ENCODE measurements around the gene CLDN2.

Gene CLDN2

GRCh38 chrX:106912864-106913263, 7.3 kb upstream of the CLDN2 start:
- DNase-seq (ENCODE audit: insufficient read length, low spot score) (no peak), FAIRE-seq (no peak)
- no peak for TF ChIP-seq POU2F2 (IDR thresholded peaks at IDR 0.05; ENCODE audit: low read depth, low read length)
- TF ChIP-seq POLR2AphosphoS5 (IDR thresholded peaks at IDR 0.05; ENCODE audit: low read depth, low read length), result no peak
- no peak for TF ChIP-seq SPI1 (IDR thresholded peaks at IDR 0.05; ENCODE audit: low read depth, low read length)
- TF ChIP-seq TAF1 (IDR thresholded peaks at IDR 0.05; ENCODE audit: low read depth, low read length), result no peak
- TF ChIP-seq POLR2A (IDR thresholded peaks at IDR 0.05; ENCODE audit: low read depth, low read length), result no peak
- no peak for TF ChIP-seq PAX5 (IDR thresholded peaks at IDR 0.05; ENCODE audit: insufficient read depth, low read length, severe bottlenecking)

GRCh38 chrX:106917830-106918500, 2.2 kb upstream of the CLDN2 start:
- DNase-seq (ENCODE audit: insufficient read length, low spot score) (no peak), FAIRE-seq (no peak)
- TF ChIP-seq SPI1 (IDR thresholded peaks at IDR 0.05; ENCODE audit: low read depth, low read length), result no peak
- no peak for TF ChIP-seq POLR2AphosphoS5 (IDR thresholded peaks at IDR 0.05; ENCODE audit: low read depth, low read length)
- no peak for TF ChIP-seq PAX5 (IDR thresholded peaks at IDR 0.05; ENCODE audit: insufficient read depth, low read length, severe bottlenecking)
- TF ChIP-seq POLR2A (IDR thresholded peaks at IDR 0.05; ENCODE audit: low read depth, low read length), result no peak
- no peak for TF ChIP-seq POU2F2 (IDR thresholded peaks at IDR 0.05; ENCODE audit: low read depth, low read length)
- TF ChIP-seq TAF1 (IDR thresholded peaks at IDR 0.05; ENCODE audit: low read depth, low read length), result no peak

GRCh38 chrX:106921637-106922036, 1.4 kb downstream of the CLDN2 start:
- DNase-seq (ENCODE audit: insufficient read length, low spot score) (no peak), FAIRE-seq (no peak)
- TF ChIP-seq POLR2AphosphoS5 (IDR thresholded peaks at IDR 0.05; ENCODE audit: low read depth, low read length) (no peak), SPI1 (IDR thresholded peaks at IDR 0.05; ENCODE audit: low read depth, low read length) (no peak), POLR2A (IDR thresholded peaks at IDR 0.05; ENCODE audit: low read depth, low read length) (no peak), TAF1 (IDR thresholded peaks at IDR 0.05; ENCODE audit: low read depth, low read length) (no peak), PAX5 (IDR thresholded peaks at IDR 0.05; ENCODE audit: insufficient read depth, low read length, severe bottlenecking) (no peak), POU2F2 (IDR thresholded peaks at IDR 0.05; ENCODE audit: low read depth, low read length) (no peak)

GRCh38 chrX:106927023-106927422, 6.8 kb downstream of the CLDN2 start:
- no peak for FAIRE-seq

GRCh38 chrX:106927700-106928099, 7.5 kb downstream of the CLDN2 start:
- FAIRE-seq, result no peak
- no peak for TF ChIP-seq PAX5 (IDR thresholded peaks at IDR 0.05; ENCODE audit: insufficient read depth, low read length, severe bottlenecking)
- TF ChIP-seq POLR2AphosphoS5 (IDR thresholded peaks at IDR 0.05; ENCODE audit: low read depth, low read length), result no peak
- no peak for TF ChIP-seq TAF1 (IDR thresholded peaks at IDR 0.05; ENCODE audit: low read depth, low read length)
- TF ChIP-seq POLR2A (IDR thresholded peaks at IDR 0.05; ENCODE audit: low read depth, low read length), result no peak
- TF ChIP-seq SPI1 (IDR thresholded peaks at IDR 0.05; ENCODE audit: low read depth, low read length), result no peak
- no peak for TF ChIP-seq POU2F2 (IDR thresholded peaks at IDR 0.05; ENCODE audit: low read depth, low read length)
- DNase-seq (ENCODE audit: insufficient read length, low spot score), result no peak

More at GRCh38 chrX:106927023-106927422, 6.8 kb downstream of the CLDN2 start:
- TF ChIP-seq POU2F2 (IDR thresholded peaks at IDR 0.05; ENCODE audit: low read depth, low read length), result no peak
- no peak for TF ChIP-seq PAX5 (IDR thresholded peaks at IDR 0.05; ENCODE audit: insufficient read depth, low read length, severe bottlenecking)
- TF ChIP-seq SPI1 (IDR thresholded peaks at IDR 0.05; ENCODE audit: low read depth, low read length), result no peak
- TF ChIP-seq POLR2AphosphoS5 (IDR thresholded peaks at IDR 0.05; ENCODE audit: low read depth, low read length), result no peak
- TF ChIP-seq TAF1 (IDR thresholded peaks at IDR 0.05; ENCODE audit: low read depth, low read length), result no peak
- no peak for TF ChIP-seq POLR2A (IDR thresholded peaks at IDR 0.05; ENCODE audit: low read depth, low read length)
- no peak for DNase-seq (ENCODE audit: insufficient read length, low spot score)

GRCh38 chrX:106928227-106928626, 8.0 kb downstream of the CLDN2 start:
- TF ChIP-seq POLR2AphosphoS5 (IDR thresholded peaks at IDR 0.05; ENCODE audit: low read depth, low read length), result no peak
- no peak for TF ChIP-seq POLR2A (IDR thresholded peaks at IDR 0.05; ENCODE audit: low read depth, low read length)
- no peak for TF ChIP-seq POU2F2 (IDR thresholded peaks at IDR 0.05; ENCODE audit: low read depth, low read length)
- no peak for TF ChIP-seq TAF1 (IDR thresholded peaks at IDR 0.05; ENCODE audit: low read depth, low read length)
- no peak for TF ChIP-seq SPI1 (IDR thresholded peaks at IDR 0.05; ENCODE audit: low read depth, low read length)
- no peak for TF ChIP-seq PAX5 (IDR thresholded peaks at IDR 0.05; ENCODE audit: insufficient read depth, low read length, severe bottlenecking)
- FAIRE-seq, result no peak
- no peak for DNase-seq (ENCODE audit: insufficient read length, low spot score)

- FAIRE-seq, result no peak
- TF ChIP-seq POLR2AphosphoS5 (IDR thresholded peaks at IDR 0.05; ENCODE audit: low read depth, low read length) (no peak), PAX5 (IDR thresholded peaks at IDR 0.05; ENCODE audit: insufficient read depth, low read length, severe bottlenecking) (no peak), SPI1 (IDR thresholded peaks at IDR 0.05; ENCODE audit: low read depth, low read length) (no peak), TAF1 (IDR thresholded peaks at IDR 0.05; ENCODE audit: low read depth, low read length) (no peak), POU2F2 (IDR thresholded peaks at IDR 0.05; ENCODE audit: low read depth, low read length) (no peak), POLR2A (IDR thresholded peaks at IDR 0.05; ENCODE audit: low read depth, low read length) (no peak)
- DNase-seq (ENCODE audit: insufficient read length, low spot score), result no peak
Observed at GRCh38 chrX:106931831-106932491, 11.8 kb downstream of the CLDN2 start.

- TF ChIP-seq POU2F2 (IDR thresholded peaks at IDR 0.05; ENCODE audit: low read depth, low read length), result no peak
- no peak for TF ChIP-seq PAX5 (IDR thresholded peaks at IDR 0.05; ENCODE audit: insufficient read depth, low read length, severe bottlenecking)
- no peak for TF ChIP-seq SPI1 (IDR thresholded peaks at IDR 0.05; ENCODE audit: low read depth, low read length)
- no peak for TF ChIP-seq TAF1 (IDR thresholded peaks at IDR 0.05; ENCODE audit: low read depth, low read length)
- TF ChIP-seq POLR2A (IDR thresholded peaks at IDR 0.05; ENCODE audit: low read depth, low read length), result no peak
- TF ChIP-seq POLR2AphosphoS5 (IDR thresholded peaks at IDR 0.05; ENCODE audit: low read depth, low read length), result no peak
- no peak for FAIRE-seq
- DNase-seq (ENCODE audit: insufficient read length, low spot score), result no peak
Observed at GRCh38 chrX:106932492-106932923, 12.3 kb downstream of the CLDN2 start.

- TF ChIP-seq PAX5 (IDR thresholded peaks at IDR 0.05; ENCODE audit: insufficient read depth, low read length, severe bottlenecking) (no peak), POLR2A (IDR thresholded peaks at IDR 0.05; ENCODE audit: low read depth, low read length) (no peak), SPI1 (IDR thresholded peaks at IDR 0.05; ENCODE audit: low read depth, low read length) (no peak), POLR2AphosphoS5 (IDR thresholded peaks at IDR 0.05; ENCODE audit: low read depth, low read length) (no peak), TAF1 (IDR thresholded peaks at IDR 0.05; ENCODE audit: low read depth, low read length) (no peak), POU2F2 (IDR thresholded peaks at IDR 0.05; ENCODE audit: low read depth, low read length) (no peak)
- no peak for DNase-seq (ENCODE audit: insufficient read length, low spot score)
- no peak for FAIRE-seq
Observed at GRCh38 chrX:106932960-106933537, 12.8 kb downstream of the CLDN2 start.
